SK-N-MC (cell line): Measurements from ENCODE around the gene GHRL.

Experiments used
- EZH2 ChIP-seq: fragments of 200-600 bp; sonication (generic); IDR thresholded peaks from one replicate; pipeline ENCODE4 v1.6.1; 2017; ENCODE audit warnings: antibody characterized with exemption
- POLR2AphosphoS5 ChIP-seq: IDR thresholded peaks from 2 replicates; pipeline ENCODE4 v1.6.1; 2012; ENCODE audit warnings: mild to moderate bottlenecking, low read depth, low read length, borderline replicate concordance

GRCh38 chr3:10286596-10287295, 6.0 kb downstream of the GHRL start:
- TF ChIP-seq EZH2 = no peak
- no peak for TF ChIP-seq POLR2AphosphoS5
